Adrenal gland (tissue), 5 donors: ENCODE results near the gene LMAN2.

ENCODE experiments used
- CTCF ChIP-seq, 6 experiments: fragments of 450-650 bp in 4 of 6; fragments of 200-600 bp in 2 of 6; sonication (generic) in 1 of 6; IDR thresholded peaks; 1 replicate in 5 of 6; 2 replicates in 1 of 6; pipeline versions ENCODE4 v1.5.1 to v1.8.0; 2016 to 2021; ENCODE audit warnings: antibody characterized with exemption in 6 of 6, mild to moderate bottlenecking in 2 of 6, moderate library complexity in 1 of 6
- POLR2A ChIP-seq, 2 donors: fragments of 450-650 bp; IDR thresholded peaks; one replicate each; pipeline ENCODE4 v1.6.1; 2017; ENCODE audit warnings: antibody characterized with exemption in 2 of 2, mild to moderate bottlenecking in 2 of 2, moderate library complexity in 1 of 2
- donor health status: DM: no; HTN: no; CAD: no.

GRCh38 chr5:177359451-177359851, 8.0 kb upstream of the LMAN2 start:
- no peak for TF ChIP-seq CTCF (IDR thresholded peaks at IDR 0.05)
- TF ChIP-seq POLR2A (IDR thresholded peaks at IDR 0.05), result no peak
